Lung (tissue), 12 donors: ENCODE measurements around the gene MAGI3. TPM values are rescaled to one million over a fixed set of nuclear protein-coding genes. Genes with fewer than 3 reads are reported as not detected.
"Not testable (repeated sequence)": the region's sequence is repeated elsewhere in the genome, so short reads cannot be mapped to it uniquely, and the experiment has no call there.

Source experiments
- ATAC-seq: fragments of 200-7000 bp; cut with Tn5 transposase; one replicate; pipeline ENCODE4 v1.9.1; 2020; ENCODE audit warnings: moderate number of reproducible peaks; ENCODE audit not compliant: insufficient read depth, low FRiP score
- DNase-seq, 3 donors: peaks; one replicate each; pipeline ENCODE4 v3.0.0-alpha.2; 2013 to 2017
- H3K27ac ChIP-seq, 2 donors: one replicate each; pipeline ENCODE4 v1.5.1; 2013; ENCODE audit warnings: mild to moderate bottlenecking in 2 of 2, moderate library complexity in 2 of 2, control low read depth in 1 of 2, inconsistent platforms in 1 of 2, low read depth in 1 of 2, low read length in 1 of 2
- H3K27me3 ChIP-seq, 3 donors: one replicate each; pipeline ENCODE4 v1.5.1; 2013; ENCODE audit warnings: low read length in 2 of 3; ENCODE audit not compliant: control insufficient read depth in 3 of 3, insufficient read depth in 3 of 3
- H3K36me3 ChIP-seq, 4 donors: one replicate each; pipeline ENCODE4 v1.5.1; 2013; ENCODE audit warnings: low read length in 4 of 4, mild to moderate bottlenecking in 1 of 4, moderate library complexity in 1 of 4; ENCODE audit not compliant: control insufficient read depth in 4 of 4, insufficient read depth in 4 of 4
- H3K4me1 ChIP-seq, 5 donors: one replicate each; pipeline ENCODE4 v1.5.1; 2013; ENCODE audit warnings: low read length in 5 of 5, mild to moderate bottlenecking in 2 of 5, moderate library complexity in 1 of 5; ENCODE audit not compliant: control insufficient read depth in 5 of 5, insufficient read depth in 5 of 5
- H3K4me3 ChIP-seq: one replicate; pipeline ENCODE4 v1.5.1; 2013; ENCODE audit warnings: mild to moderate bottlenecking, control low read depth, moderate library complexity
- H3K9ac ChIP-seq, 2 donors: one replicate each; pipeline ENCODE4 v1.5.1; 2013; ENCODE audit warnings: low read length in 2 of 2, control low read depth in 1 of 2; ENCODE audit not compliant: insufficient read depth in 1 of 2
- H3K9me3 ChIP-seq, 4 donors: one replicate each; pipeline ENCODE4 v1.5.1; 2013; ENCODE audit warnings: low read length in 3 of 4, mild to moderate bottlenecking in 1 of 4, moderate library complexity in 1 of 4; ENCODE audit not compliant: control insufficient read depth in 4 of 4, insufficient read depth in 3 of 4
- WGBS, 2 donors: extraction: QIAGEN DNeasy Blood & Tissue Kit; methylation state at CpG; one replicate each; pipeline ENCODE4 v1.1.7; 2013; 5-methylcytosine and 5-hydroxymethylcytosine counted together
- polyA plus RNA-seq, 2 donors: library from polyadenylated mRNA; stranded (reverse); fragments of 200-250 nt; gene quantifications; one replicate each; pipeline ENCODE4 v1.2.1, GENCODE V29; 2013
- total RNA-seq, 2 donors: library from RNA; depleted of rRNA in 1 of 2; stranded (reverse); fragments of >200 nt in 1 of 2; gene quantifications; one replicate each; pipeline ENCODE4 v1.2.1, GENCODE V29; 2014 to 2021
- TF ChIP-seq, protein P1 (sequence below): IDR thresholded peaks from 2 replicates; pipeline ENCODE4 v1.5.1; 2012; ENCODE audit warnings: mild to moderate bottlenecking; ENCODE audit errors: control extremely low read depth, extremely low read depth
- donor health status: control.
- donor health status: control.
- donor health status: Bipolar disorder and iron deficiency.
- donor health status: healthy.
- donor health status: DM: yes; HTN: yes; CAD: no.

The MAGI3 gene
- total and polyA plus RNA-seq, 4 donors: 7.5 to 137 (median 35.5) TPM

GRCh38 chr1:113401067-113401466, 10.8 kb downstream of the MAGI3 start:
- no peaks in the 10 kb centered on the region for H3K36me3 ChIP-seq
- ATAC-seq (no peak), DNase-seq (no peak)
- peaks cover 0 to 6% (median 4%) of the 10 kb centered on the region in 5 donors for H3K4me1 ChIP-seq
- H3K9me3 ChIP-seq: no peaks in the 10 kb centered on the region
- no peak overlapping the region for H3K9ac ChIP-seq
- H3K27me3 ChIP-seq: no peaks in the 10 kb centered on the region
- no peak overlapping the region for H3K4me3 ChIP-seq
- WGBS, 2 donors: 39 to 59% methylated on average over 4 of the region's 4 CpGs
- TF ChIP-seq, protein P1, sequence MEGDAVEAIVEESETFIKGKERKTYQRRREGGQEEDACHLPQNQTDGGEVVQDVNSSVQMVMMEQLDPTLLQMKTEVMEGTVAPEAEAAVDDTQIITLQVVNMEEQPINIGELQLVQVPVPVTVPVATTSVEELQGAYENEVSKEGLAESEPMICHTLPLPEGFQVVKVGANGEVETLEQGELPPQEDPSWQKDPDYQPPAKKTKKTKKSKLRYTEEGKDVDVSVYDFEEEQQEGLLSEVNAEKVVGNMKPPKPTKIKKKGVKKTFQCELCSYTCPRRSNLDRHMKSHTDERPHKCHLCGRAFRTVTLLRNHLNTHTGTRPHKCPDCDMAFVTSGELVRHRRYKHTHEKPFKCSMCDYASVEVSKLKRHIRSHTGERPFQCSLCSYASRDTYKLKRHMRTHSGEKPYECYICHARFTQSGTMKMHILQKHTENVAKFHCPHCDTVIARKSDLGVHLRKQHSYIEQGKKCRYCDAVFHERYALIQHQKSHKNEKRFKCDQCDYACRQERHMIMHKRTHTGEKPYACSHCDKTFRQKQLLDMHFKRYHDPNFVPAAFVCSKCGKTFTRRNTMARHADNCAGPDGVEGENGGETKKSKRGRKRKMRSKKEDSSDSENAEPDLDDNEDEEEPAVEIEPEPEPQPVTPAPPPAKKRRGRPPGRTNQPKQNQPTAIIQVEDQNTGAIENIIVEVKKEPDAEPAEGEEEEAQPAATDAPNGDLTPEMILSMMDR: no peak
- H3K27ac ChIP-seq: no peak overlapping the region

DNA sequence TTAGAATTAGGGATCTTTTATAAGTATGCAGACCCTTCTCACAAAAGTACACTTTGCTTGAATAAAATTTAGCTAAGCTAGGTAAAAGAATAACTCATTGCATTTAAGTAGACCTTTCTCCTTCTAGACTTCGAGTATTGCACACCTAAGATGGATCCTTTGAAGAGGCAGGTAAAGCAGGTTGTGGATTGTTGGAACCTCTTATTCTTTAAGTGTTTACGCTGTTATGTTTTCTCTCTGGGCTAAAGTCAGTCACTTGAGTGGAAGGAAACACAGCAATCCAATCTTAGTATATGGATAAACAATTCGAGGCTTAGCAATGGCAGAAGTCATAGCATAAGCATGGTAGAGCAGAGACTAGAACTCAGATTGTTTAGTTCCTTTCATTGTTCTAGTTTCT, 11.4 kb downstream of the MAGI3 start:
- Histone ChIP-seq H3K4me3 (no peak overlapping the region), H3K27ac (no peak overlapping the region), H3K27me3 (no peaks in the 10 kb centered on the region), H3K4me1 (peaks cover 0 to 6% (median 4%) of the 10 kb centered on the region in 5 donors), H3K9ac (no peak overlapping the region), H3K36me3 (no peaks in the 10 kb centered on the region), H3K9me3 (no peaks in the 10 kb centered on the region)
- ATAC-seq (no peak), DNase-seq (no peak)
- WGBS, 2 donors: 64 to 78% methylated on average over 3 of the region's 3 CpGs
- TF ChIP-seq, protein P1: no peak

GRCh38 chr1:113403065-113403464, 12.8 kb downstream of the MAGI3 start:
- Histone ChIP-seq H3K27me3 (no peaks in the 10 kb centered on the region), H3K9me3 (no peaks in the 10 kb centered on the region), H3K4me3 (no peak overlapping the region), H3K4me1 (peaks cover 0 to 7% (median 5%) of the 10 kb centered on the region in 5 donors), H3K27ac (no peak overlapping the region), H3K9ac (no peak overlapping the region), H3K36me3 (no peaks in the 10 kb centered on the region)
- ATAC-seq (no peak), DNase-seq (no peak)
- TF ChIP-seq, protein P1: no peak
- 36 to 58% methylated on average over 1 of the region's 1 CpG for WGBS, 2 donors

- TF ChIP-seq, protein P1: no peak
- ATAC-seq: no peak
- DNase-seq: no peak
- Histone ChIP-seq H3K9me3 (no peaks in the 10 kb centered on the region), H3K27ac (no peak overlapping the region), H3K36me3 (no peaks in the 10 kb centered on the region), H3K4me1 (peaks cover under 1 to 6% (median 2%) of the 10 kb centered on the region in 5 donors), H3K27me3 (no peaks in the 10 kb centered on the region), H3K9ac (no peak overlapping the region), H3K4me3 (no peak overlapping the region)
- 78 to 79% methylated on average over 2 of the region's 2 CpGs for WGBS, 2 donors
Measured at GRCh38 chr1:113405573-113405972, 15.3 kb downstream of the MAGI3 start.

- H3K27ac ChIP-seq, H3K4me1 ChIP-seq, ATAC-seq, H3K9ac ChIP-seq, H3K36me3 ChIP-seq, H3K9me3 ChIP-seq, H3K27me3 ChIP-seq, H3K4me3 ChIP-seq, DNase-seq: not testable (repeated sequence)
- WGBS, 2 donors: 90 to 97% methylated on average over 4 of the region's 4 CpGs
Measured at GRCh38 chr1:113406149-113406548, 15.8 kb downstream of the MAGI3 start.
